ENCODE data around the gene F7. TPM values are rescaled to one million over a fixed set of nuclear protein-coding genes. Genes with fewer than 3 reads are reported as not detected.
"Not testable (repeated sequence)": the region's sequence is repeated elsewhere in the genome, so short reads cannot be mapped to it uniquely, and the experiment has no call there.

The F7 gene
- total RNA-seq, 1 donor from 2014 or later, result not detected

DNA sequence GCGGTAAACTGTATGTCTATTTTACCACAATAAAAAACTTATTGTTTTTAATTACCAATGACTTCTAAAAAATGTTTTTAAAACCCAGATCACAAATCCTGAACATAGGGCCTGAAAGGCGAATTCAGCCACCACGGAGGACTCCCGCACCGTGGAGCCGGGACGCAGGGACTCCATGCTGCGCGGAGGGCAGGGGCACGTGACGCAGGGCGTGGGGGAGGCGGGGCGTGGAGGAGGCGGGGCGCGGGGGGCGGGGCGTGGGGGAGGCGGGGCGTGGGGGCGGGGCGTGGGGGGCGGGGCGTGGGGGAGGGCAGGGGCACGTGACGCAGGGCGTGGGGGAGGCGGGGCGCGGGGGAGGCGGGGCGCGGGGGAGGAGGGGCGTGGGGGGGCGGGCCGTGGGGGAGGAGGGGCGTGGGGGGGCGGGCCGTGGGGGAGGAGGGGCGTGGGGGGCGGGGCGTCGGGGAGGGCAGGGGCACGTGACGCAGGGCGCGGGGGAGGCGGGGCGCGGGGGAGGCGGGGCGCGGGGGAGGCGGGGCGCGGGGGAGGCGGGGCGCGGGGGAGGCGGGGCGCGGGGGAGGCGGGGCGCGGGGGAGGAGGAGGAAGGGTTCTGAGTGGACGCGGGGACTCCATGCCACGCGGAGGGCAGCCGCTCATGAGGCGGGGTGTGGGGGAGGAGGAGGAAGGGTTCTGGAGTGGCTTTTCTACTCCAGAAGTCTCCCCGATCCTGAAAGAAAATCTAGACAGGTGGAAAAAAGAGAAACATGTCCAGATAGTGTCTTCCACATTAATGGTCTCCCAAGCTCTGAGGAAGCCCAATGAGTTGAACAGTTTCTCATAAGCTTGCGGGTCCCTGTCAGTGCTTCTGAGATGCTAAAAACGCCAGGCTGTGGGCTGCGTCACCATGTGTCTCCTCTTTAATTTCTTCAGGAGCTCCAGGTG, 48.5 kb downstream of the F7 start:
- peaks cover 9% of the 10 kb centered on the region for H3K36me3 Mint-ChIP-seq (ENCODE audit: low read depth)
- peak overlapping the region; percentile 78 for H3K4me3 Mint-ChIP-seq
- DNase-seq, result peak; percentile 87
- H3K9me3 Mint-ChIP-seq, result peaks cover 13% of the 10 kb centered on the region
- H3K27me3 Mint-ChIP-seq, result peaks cover 20% of the 10 kb centered on the region
- peaks cover 15% of the 10 kb centered on the region for H3K4me1 Mint-ChIP-seq
- intact Hi-C loops (cut with micrococcal nuclease), result loop anchor here (1.0 kb wide), 1 partner anchor 54 kb away; the partner anchor contains the start of gene PCID2
- peak overlapping the region; percentile 79 for H3K27ac Mint-ChIP-seq

DNA sequence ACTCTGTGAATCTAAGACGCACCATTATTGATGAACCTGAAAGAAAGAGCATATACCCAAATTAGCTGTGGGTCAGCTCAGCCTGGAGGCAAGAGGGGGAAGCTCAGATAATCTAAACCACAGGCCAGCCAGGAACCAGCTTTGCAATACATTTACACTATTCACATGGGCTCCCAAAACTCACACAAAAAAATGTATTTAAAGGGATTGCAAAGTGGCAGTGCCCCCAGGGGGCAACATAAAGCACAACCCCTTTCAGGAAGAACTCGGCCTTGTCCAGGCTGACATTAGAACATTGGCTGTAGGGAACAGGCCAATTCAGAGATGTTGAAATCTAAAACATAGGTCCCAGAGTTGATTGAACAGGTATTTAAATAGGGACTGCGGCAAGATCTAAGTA, 49.6 kb downstream of the F7 start:
- peaks cover 19% of the 10 kb centered on the region for H3K4me1 Mint-ChIP-seq
- DNase-seq, result no peak
- intact Hi-C loops (cut with micrococcal nuclease), result no loop called here
- no peak overlapping the region for H3K27ac Mint-ChIP-seq
- no peak overlapping the region for H3K4me3 Mint-ChIP-seq
- H3K27me3 Mint-ChIP-seq, result peaks cover 19% of the 10 kb centered on the region
- H3K36me3 Mint-ChIP-seq (ENCODE audit: low read depth), result peaks cover 9% of the 10 kb centered on the region
- peaks cover 13% of the 10 kb centered on the region for H3K9me3 Mint-ChIP-seq

GRCh38 chr13:113155982-113156655, 50.5 kb downstream of the F7 start:
- Mint-ChIP-seq H3K4me1 (peaks cover 23% of the 10 kb centered on the region), H3K4me3 (no peak overlapping the region), H3K27ac (no peak overlapping the region), H3K9me3 (peaks cover 13% of the 10 kb centered on the region), H3K27me3 (peaks cover 17% of the 10 kb centered on the region), H3K36me3 (ENCODE audit: low read depth) (peaks cover 9% of the 10 kb centered on the region)
- no peak for DNase-seq
- intact Hi-C loops (cut with micrococcal nuclease), result no loop called here

DNA sequence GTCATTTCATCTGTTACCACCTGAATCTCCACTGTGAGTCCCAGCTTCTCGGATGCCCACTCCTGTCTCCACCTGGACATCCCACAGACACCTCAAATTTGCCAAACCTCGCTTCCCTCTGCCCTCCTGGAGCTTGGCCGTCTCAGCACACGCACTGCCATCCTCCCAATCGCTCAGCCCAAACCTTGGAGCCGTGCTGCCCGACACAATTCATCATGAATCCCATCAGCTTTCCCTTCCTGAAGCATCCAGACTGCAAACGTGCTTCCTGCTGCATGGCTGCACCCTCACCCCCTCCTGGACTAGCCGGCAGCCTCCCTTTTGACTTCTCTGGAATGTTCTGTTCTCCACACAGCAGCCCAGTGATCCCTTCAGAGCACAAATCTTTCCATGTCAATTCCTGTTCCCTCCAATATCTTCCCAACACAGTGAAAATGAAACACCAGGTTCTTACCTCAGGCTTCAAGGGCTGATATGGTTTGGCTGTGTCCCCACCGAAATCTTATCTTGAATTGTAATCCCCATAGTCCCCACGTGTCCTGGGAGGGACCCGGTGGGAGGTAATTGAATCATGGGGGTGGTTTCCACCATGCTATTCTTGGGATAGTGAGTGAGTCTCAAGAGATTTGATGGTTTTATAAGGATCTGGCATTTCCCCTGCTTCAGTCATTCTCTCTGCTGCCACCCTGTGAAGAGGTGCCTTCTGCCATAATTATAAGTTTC, 51.8 kb downstream of the F7 start:
- H3K9me3 Mint-ChIP-seq, result peaks cover 13% of the 10 kb centered on the region
- peaks cover 9% of the 10 kb centered on the region for H3K36me3 Mint-ChIP-seq (ENCODE audit: low read depth)
- intact Hi-C loops (cut with micrococcal nuclease), result no loop called here
- peaks cover 24% of the 10 kb centered on the region for H3K4me1 Mint-ChIP-seq
- no peak overlapping the region for H3K4me3 Mint-ChIP-seq
- no peak overlapping the region for H3K27ac Mint-ChIP-seq
- DNase-seq, result no peak
- H3K27me3 Mint-ChIP-seq, result peaks cover 10% of the 10 kb centered on the region

- Mint-ChIP-seq H3K36me3 (ENCODE audit: low read depth) (peaks cover 7% of the 10 kb centered on the region), H3K4me3 (no peak within 1 kb of the TSS)
Observed at GRCh38 chr13:113157929-113158747, 52.5 kb downstream of the F7 start, which contains the start of gene PROZ. Gene PROZ, plus strand, starts transcription at chr13:113158648. Its CDS starts 13 bp downstream, at chr13:113158661.

GRCh38 chr13:113158946-113159345, 53.4 kb downstream of the F7 start:
- DNase-seq, result no peak
- no peak overlapping the region for H3K4me3 Mint-ChIP-seq
- intact Hi-C loops (cut with micrococcal nuclease), result no loop called here

More at GRCh38 chr13:113157929-113158747, 52.5 kb downstream of the F7 start, which contains the start of gene PROZ:
- no peak for DNase-seq
- Mint-ChIP-seq H3K27me3 (peaks cover 4% of the 10 kb centered on the region), H3K4me1 (peaks cover 19% of the 10 kb centered on the region), H3K9me3 (peaks cover 13% of the 10 kb centered on the region), H3K27ac (no peak within 1 kb of the TSS)
- intact Hi-C loops (cut with micrococcal nuclease), result no loop called here

GRCh38 chr13:113159701-113160100, 54.1 kb downstream of the F7 start:
- Mint-ChIP-seq H3K9me3 (peaks cover 13% of the 10 kb centered on the region), H3K4me1 (peaks cover 20% of the 10 kb centered on the region), H3K36me3 (ENCODE audit: low read depth) (peaks cover 7% of the 10 kb centered on the region), H3K27me3 (peaks cover 4% of the 10 kb centered on the region), H3K4me3 (no peak overlapping the region), H3K27ac (no peak overlapping the region)
- intact Hi-C loops (cut with micrococcal nuclease), result no loop called here
- DNase-seq, result no peak

More at GRCh38 chr13:113158946-113159345, 53.4 kb downstream of the F7 start:
- Mint-ChIP-seq H3K27me3 (peaks cover 4% of the 10 kb centered on the region), H3K9me3 (peaks cover 13% of the 10 kb centered on the region), H3K27ac (no peak overlapping the region), H3K4me1 (peaks cover 20% of the 10 kb centered on the region), H3K36me3 (ENCODE audit: low read depth) (peaks cover 7% of the 10 kb centered on the region)

- intact Hi-C loops (cut with micrococcal nuclease), result no loop called here
- Mint-ChIP-seq H3K4me3 (peak overlapping the region; percentile 59), H3K4me1 (peaks cover 21% of the 10 kb centered on the region), H3K27ac (peak overlapping the region; percentile 75), H3K36me3 (ENCODE audit: low read depth) (peaks cover 2% of the 10 kb centered on the region), H3K9me3 (peaks cover 4% of the 10 kb centered on the region), H3K27me3 (peaks cover 4% of the 10 kb centered on the region)
- no peak for DNase-seq
Observed at GRCh38 chr13:113160983-113161382, 55.4 kb downstream of the F7 start.

DNA sequence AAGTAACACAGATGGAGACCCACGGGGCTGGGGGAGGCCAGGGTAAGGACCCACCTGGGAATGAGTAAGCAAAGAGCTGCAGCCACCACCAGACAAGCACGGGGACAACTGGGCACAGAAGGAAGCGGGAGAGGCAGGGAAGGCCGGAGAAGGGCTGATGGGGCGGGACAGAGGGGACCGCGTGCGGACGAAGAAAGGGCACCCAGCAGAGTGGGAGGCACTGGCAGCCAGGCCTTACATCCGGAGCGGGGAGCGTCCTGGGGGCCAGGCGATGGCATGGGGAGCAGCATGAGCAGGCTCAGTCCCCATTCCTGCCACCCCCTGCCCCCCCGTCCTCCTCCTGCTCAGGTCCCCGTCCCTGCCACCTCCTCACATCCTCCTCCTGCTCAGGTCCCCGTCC, 55.8 kb downstream of the F7 start:
- H3K4me3 Mint-ChIP-seq, result peak overlapping the region; percentile 59
- DNase-seq, result no peak
- H3K27me3 Mint-ChIP-seq, result peaks cover 4% of the 10 kb centered on the region
- peak overlapping the region; percentile 75 for H3K27ac Mint-ChIP-seq
- H3K36me3 Mint-ChIP-seq (ENCODE audit: low read depth), result peaks cover 2% of the 10 kb centered on the region
- H3K4me1 Mint-ChIP-seq, result peaks cover 23% of the 10 kb centered on the region
- intact Hi-C loops (cut with micrococcal nuclease), result no loop called here
- peaks cover 4% of the 10 kb centered on the region for H3K9me3 Mint-ChIP-seq

GRCh38 chr13:113161975-113162374, 56.4 kb downstream of the F7 start:
- H3K27ac Mint-ChIP-seq; DNase-seq; H3K4me3 Mint-ChIP-seq; H3K9me3 Mint-ChIP-seq; H3K36me3 Mint-ChIP-seq (ENCODE audit: low read depth); H3K27me3 Mint-ChIP-seq; intact Hi-C loops (cut with micrococcal nuclease): not testable (repeated sequence)
- peaks cover 23% of the 10 kb centered on the region for H3K4me1 Mint-ChIP-seq

DNA sequence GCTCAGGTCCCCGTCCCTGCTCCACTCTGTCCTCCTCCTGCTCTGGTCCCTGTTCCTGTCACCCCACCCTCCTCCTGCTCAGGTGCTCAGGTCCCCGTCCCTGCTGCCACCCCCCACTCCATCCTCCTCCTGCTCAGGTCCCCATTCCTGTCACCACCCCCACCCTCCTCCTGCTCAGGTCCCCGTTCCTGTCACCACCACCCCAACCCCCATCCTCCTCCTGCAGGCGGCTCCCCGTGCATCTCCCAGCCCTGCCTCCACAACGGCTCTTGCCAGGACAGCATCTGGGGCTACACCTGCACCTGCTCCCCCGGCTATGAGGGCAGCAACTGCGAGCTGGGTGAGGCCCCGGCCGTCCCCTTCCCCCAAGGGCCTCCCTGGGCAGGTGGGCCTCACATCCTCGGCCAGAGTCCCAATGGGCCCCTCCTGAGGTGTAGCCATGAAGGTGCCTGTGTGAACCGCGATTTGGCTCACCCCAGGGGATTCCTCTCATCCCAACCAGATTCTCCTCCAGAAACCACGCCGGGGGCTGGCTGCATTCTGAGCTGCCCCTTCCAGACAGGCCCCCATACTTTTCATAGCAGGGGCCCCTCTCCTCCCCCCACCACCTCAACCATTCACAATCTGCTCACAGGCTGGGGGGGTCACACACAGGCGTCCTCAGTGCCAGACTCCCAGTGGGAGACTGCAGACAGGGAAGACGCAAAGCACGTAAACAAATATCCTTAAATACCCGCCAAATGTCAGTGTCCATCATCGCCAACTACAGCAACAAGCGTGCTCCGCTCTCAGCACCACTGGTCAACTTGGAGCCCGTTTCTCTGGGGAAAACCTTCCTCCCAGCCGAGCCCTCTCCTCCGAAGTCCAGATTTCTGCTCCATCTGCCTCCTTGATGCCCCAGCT, 57.4 kb downstream of the F7 start:
- H3K9me3 Mint-ChIP-seq, result no peaks in the 10 kb centered on the region
- H3K36me3 Mint-ChIP-seq (ENCODE audit: low read depth), result peaks cover 4% of the 10 kb centered on the region
- peak overlapping the region; percentile 28 for H3K4me3 Mint-ChIP-seq
- H3K27ac Mint-ChIP-seq, result peak overlapping the region; percentile 36
- peak; percentile 74 for DNase-seq
- intact Hi-C loops (cut with micrococcal nuclease), result no loop called here
- peaks cover 23% of the 10 kb centered on the region for H3K4me1 Mint-ChIP-seq
- H3K27me3 Mint-ChIP-seq, result no peaks in the 10 kb centered on the region

- Mint-ChIP-seq H3K27me3 (no peaks in the 10 kb centered on the region), H3K9me3 (no peaks in the 10 kb centered on the region), H3K36me3 (ENCODE audit: low read depth) (peaks cover 14% of the 10 kb centered on the region), H3K4me1 (peaks cover 23% of the 10 kb centered on the region), H3K4me3 (no peak overlapping the region), H3K27ac (no peak overlapping the region)
- DNase-seq, result no peak
- intact Hi-C loops (cut with micrococcal nuclease), result no loop called here
Observed at GRCh38 chr13:113164492-113164891, 58.9 kb downstream of the F7 start.

Measured in activated CD4-positive, alpha-beta T cell treated with anti-CD3 and anti-CD28 coated beads, Interleukin-2, amount 10 ng/mL, durations not matched to agents 24 days and 14 days (primary cell).